Fibroblast of upper back skin (primary cell): ENCODE results near the gene ADGRL3.

Source experiments
- DNase-seq: peaks from one replicate; pipeline ENCODE4 v3.0.0-alpha.2; 2013

ADGRL3 gene

GRCh38 chr4:61200187-61200915 lies at the start of gene ADGRL3:
ADGRL3 (plus strand) TSS chr4:61200326.
- no peak for DNase-seq

- no peak for DNase-seq
These were observed 47.7 kb upstream of the ADGRL3 start for GRCh38 chr4:61152433-61152832.

- no peak for DNase-seq
These were observed 39.6 kb upstream of the ADGRL3 start for GRCh38 chr4:61160478-61160877.

GRCh38 chr4:61162116-61162515 lies 38.0 kb upstream of the ADGRL3 start:
- peak; percentile 7 for DNase-seq

- DNase-seq: no peak
These were observed 26.3 kb upstream of the ADGRL3 start for GRCh38 chr4:61173799-61174198.

- no peak for DNase-seq
These were observed 24.6 kb upstream of the ADGRL3 start for GRCh38 chr4:61175495-61175894.

- no peak for DNase-seq
These were observed 22.8 kb upstream of the ADGRL3 start for GRCh38 chr4:61177367-61177766.

GRCh38 chr4:61180405-61180804 lies 19.7 kb upstream of the ADGRL3 start:
- DNase-seq: no peak

- DNase-seq: no peak
These were observed 17.2 kb upstream of the ADGRL3 start for GRCh38 chr4:61182915-61183314.

GRCh38 chr4:61185288-61185687 lies 14.8 kb upstream of the ADGRL3 start:
- DNase-seq: no peak

GRCh38 chr4:61192392-61192791 lies 7.7 kb upstream of the ADGRL3 start:
- no peak for DNase-seq

- no peak for DNase-seq
These were observed 6.3 kb upstream of the ADGRL3 start for GRCh38 chr4:61193863-61194262.

GRCh38 chr4:61194571-61194970 lies 5.6 kb upstream of the ADGRL3 start:
- no peak for DNase-seq

- DNase-seq: no peak
These were observed 5.0 kb upstream of the ADGRL3 start for GRCh38 chr4:61195101-61195500.

- no peak for DNase-seq
These were observed 1.4 kb upstream of the ADGRL3 start for GRCh38 chr4:61198686-61199085.

- no peak for DNase-seq
These were observed 296 bp upstream of the ADGRL3 start for GRCh38 chr4:61199873-61200186.

GRCh38 chr4:61200916-61201526 lies 895 bp downstream of the ADGRL3 start:
- DNase-seq: no peak

- DNase-seq: no peak
These were observed 1.4 kb downstream of the ADGRL3 start for GRCh38 chr4:61201561-61201960.

- DNase-seq: no peak
These were observed 2.0 kb downstream of the ADGRL3 start for GRCh38 chr4:61201961-61202637.

- DNase-seq: no peak
These were observed 2.7 kb downstream of the ADGRL3 start for GRCh38 chr4:61202638-61203435.

- DNase-seq: no peak
These were observed 3.3 kb downstream of the ADGRL3 start for GRCh38 chr4:61203436-61203790.

GRCh38 chr4:61204353-61205060 lies 4.4 kb downstream of the ADGRL3 start:
- peak; percentile 53 for DNase-seq

GRCh38 chr4:61205066-61205465 lies 4.9 kb downstream of the ADGRL3 start:
- DNase-seq: no peak
